Smooth muscle cell of bladder (primary cell): ENCODE measurements around the gene ERI2. TPM values are rescaled to one million over a fixed set of nuclear protein-coding genes. Genes with fewer than 3 reads are reported as not detected.

Source experiments
- total RNA-seq: library from RNA; depleted of rRNA; stranded (reverse); fragments of >200 nt; gene quantifications from 2 replicates; pipeline ENCODE4 v1.2.3, GENCODE V29; 2014

Gene ERI2
- total RNA-seq: 20.6 and 22.6 TPM in 2 replicates

GRCh38 chr16:20806168-20807050 lies at the start of gene ERI2, which contains the start of gene REXO5:
Gene ERI2, minus strand, starts transcription at chr16:20806472. Its CDS starts 42 bp downstream, at chr16:20806430.
Gene REXO5, plus strand, starts transcription at chr16:20806527. Its CDS starts 427 bp downstream, at chr16:20806954.

DNA sequence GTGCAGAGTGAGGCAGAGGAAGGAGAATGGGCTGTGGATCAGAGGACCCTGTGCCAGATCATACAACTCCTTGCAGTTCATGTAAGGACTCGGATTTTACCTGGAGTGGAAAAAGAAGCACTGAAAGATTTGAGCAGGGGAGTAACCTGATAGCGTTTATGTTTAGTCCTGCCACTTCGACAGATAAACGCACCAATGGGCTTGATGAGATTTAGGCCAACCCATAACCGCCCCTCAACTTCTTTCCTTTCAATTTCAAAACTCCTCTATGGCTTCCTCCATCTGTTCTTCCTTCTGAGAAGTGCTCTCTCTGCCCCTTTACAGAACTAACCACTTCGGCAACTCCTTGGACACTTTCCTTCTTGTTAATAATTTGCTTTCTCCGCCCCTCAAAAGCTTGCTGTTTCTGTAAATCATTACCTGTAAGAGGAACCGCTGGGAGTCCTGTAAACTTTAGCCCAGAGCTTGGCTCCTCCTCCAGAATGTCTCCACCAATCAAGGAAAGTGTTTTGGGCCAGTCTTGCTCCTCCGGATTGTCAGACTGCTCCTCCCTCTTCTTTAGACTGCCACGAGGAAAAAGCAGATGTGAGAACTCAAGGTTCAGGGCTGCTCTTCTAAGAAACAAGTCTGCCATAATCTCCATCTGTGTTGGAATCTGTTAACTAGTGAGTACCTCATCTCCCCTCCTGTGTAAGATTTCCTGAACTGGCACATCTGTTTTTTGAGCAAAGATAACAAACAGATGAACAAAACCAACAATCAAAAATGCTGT lies 42.6 kb downstream of the ERI2 start, which contains the start of gene ACSM3:
Gene ACSM3 (plus strand): TSS at position 554 of the 772 bp plus-strand sequence. CDS start 6,021 bp downstream, outside the sequence.

Other genes starting within 250 kb of the ERI2 start
- gene ACSM2B, start 230.1 kb downstream of the ERI2 start, total RNA-seq: not detected in 2 replicates
- not detected in 2 replicates for gene ACSM1, start 108.8 kb downstream of the ERI2 start, total RNA-seq
- 42.7 and 46.0 TPM in 2 replicates for gene THUMPD1, start 64.7 kb downstream of the ERI2 start, total RNA-seq
- gene ACSM3, start 42.5 kb downstream of the ERI2 start, total RNA-seq: 0.71 and 0.83 TPM in 2 replicates
- gene REXO5, start 55 bp upstream of the ERI2 start, total RNA-seq: 4.1 and 4.9 TPM in 2 replicates
- 22.6 and 35.0 TPM in 2 replicates for gene DCUN1D3, start 93.9 kb upstream of the ERI2 start, total RNA-seq
- gene LYRM1, start 94.3 kb upstream of the ERI2 start, total RNA-seq: 55.8 and 60.1 TPM in 2 replicates